NCI-H146 treated with DMSO at 0.1 percent for 48 hours (cell line): Measurements from ENCODE around the gene TPGS2.
"Not testable (repeated sequence)": the region's sequence is repeated elsewhere in the genome, so short reads cannot be mapped to it uniquely, and the experiment has no call there.

Source experiments
- DNase-seq: peaks from one replicate; lab custom pipeline; 2025; ENCODE audit not compliant: unreplicated experiment; lab: John Stamatoyannopoulos, UW

Gene TPGS2

GRCh38 chr18:36777566-36777965 is 51.2 kb downstream of the TPGS2 start:
- DNase-seq: no peak

DNA sequence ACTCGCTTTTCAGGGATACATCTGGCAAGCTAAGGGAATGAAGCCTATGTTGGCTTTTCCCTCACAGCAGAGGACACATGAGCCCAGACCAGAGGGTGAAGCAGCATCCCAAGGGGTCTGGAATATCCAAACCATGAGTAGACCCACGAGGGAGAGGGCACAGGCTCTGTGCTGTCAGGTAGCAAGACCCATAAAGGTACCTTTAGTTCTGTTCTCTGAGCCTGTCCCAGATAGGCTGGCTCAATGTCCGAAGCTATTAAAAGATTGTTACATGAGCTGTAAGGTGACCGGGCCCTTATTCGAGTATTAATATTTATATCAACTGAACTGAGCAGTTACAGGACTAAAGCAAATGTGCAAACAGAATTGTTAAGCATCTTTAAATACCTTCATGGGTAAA is 52.2 kb downstream of the TPGS2 start:
- no peak for DNase-seq

DNA sequence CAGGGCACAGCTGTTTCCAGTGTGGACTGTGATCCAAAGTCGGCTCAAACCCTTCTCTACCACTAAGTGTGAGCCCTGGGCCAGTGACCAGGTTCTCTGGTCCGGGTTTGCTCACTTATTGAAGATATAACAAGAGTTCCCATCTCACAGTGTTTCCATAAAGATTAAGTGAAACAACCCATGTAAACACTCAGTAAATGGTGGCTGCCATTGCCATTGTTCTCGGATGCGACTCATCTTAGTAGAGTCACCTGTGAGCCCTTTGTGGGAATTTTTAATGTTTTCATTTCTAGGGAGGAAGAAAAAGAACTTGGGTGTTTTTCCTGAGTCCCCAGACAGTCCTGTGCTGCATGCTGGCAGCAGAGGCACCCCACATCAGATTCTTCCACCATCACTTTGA is 53.4 kb downstream of the TPGS2 start:
- no peak for DNase-seq

- DNase-seq: no peak
Measured at GRCh38 chr18:36772241-36772723, 56.5 kb downstream of the TPGS2 start.

DNA sequence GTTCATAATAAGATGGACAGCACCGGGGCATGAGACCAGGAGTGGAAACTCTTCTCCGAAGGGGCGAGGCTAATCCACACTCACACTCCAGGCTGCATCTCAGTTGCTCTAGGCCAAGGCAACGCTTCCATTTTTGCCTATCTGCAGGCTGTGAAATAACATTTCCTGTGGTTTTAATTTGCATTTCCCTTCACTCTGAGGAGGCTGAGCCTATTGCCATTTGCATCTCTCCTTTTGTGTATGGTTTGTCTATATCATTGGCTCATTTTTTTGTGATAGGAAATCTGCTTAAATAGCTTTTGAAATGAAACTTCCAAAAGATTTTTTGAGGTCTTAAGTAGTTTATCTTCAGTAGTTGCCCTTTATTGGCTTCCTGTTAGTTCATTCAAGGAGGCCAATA is 57.6 kb downstream of the TPGS2 start:
- no peak for DNase-seq

DNA sequence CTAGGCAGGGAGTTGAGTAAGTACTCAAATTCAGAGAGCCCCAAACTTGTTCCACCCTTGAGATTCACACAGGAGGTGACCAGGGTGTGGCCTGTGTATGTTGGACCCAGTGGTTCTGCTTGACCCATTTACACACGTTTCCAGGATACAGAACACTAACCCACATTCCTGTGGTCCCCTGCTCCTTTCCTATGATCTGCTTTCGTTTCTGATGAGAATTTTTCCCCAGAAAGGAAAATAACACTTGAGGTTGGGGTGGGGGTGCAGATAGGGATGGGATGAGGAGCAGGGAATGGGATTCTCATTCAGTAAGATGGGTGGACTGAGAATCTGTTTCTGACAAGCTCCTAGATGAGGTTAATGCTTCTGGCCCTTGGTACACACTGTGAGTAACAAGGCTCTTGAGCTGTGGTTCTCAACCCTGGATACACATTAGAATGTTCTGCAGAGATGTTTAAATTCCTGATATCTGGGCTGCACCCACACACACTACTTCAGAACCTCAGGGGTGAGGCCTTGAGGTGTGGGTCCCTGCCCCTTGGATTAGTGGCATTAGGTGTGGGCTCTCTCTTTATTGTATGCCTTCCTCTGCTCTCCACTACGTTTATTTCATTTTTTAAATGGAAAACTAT is 58.4 kb downstream of the TPGS2 start:
- no peak for DNase-seq

DNA sequence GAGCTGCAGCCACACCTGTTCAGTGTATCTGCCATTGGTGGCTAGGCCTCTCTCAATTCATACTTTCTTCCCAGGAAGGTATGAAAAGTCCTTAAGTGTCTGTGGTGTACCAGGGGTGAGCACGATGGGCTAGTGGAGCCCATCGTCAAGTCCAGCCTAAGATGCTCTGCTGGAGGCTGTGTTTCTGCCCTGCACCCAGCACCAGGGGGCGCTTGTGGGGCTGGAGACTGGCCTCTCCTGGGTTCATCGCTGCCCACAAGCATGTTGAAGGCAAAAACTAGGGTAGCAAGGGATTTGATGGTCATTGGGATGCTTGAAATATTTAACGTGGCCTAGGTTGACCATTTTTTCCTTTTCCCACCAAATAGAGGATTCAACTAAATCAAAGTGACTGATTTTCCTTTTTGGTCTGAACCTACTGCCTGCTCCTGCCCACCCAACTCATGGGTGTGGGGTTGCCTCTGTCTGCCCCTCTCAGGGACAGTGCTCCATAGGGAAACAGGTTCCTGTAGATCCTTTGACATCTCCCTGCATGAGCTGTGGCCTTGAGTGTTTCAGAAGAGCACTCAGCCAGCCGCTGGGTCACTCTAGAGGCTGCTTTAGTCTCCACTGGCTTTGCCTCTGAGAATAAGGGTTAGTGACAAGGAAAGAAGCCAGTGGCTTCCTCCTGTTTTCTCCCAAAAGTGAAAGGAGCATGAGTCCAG is 59.0 kb downstream of the TPGS2 start:
- DNase-seq: no peak

GRCh38 chr18:36769172-36769571 is 59.6 kb downstream of the TPGS2 start:
- no peak for DNase-seq

DNA sequence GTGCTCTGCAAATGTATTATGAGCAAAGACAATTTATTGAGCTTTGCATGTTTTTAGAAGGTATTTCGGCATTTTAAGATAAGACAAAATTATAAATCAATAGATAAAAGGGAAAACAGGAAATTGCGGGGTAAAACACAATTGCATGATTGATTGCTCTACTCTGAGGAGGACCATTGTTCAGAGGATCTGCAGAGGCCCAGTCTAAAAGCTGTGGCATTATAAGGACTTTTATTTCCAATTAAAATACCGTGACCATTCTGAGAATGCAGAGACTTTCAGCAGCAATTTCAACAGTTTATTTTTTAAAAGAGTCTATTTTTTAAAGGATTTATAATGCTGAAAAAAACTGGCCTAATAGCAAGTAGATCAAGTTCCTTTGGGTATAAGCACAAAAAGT is 62.0 kb downstream of the TPGS2 start:
- DNase-seq: no peak

- not testable (repeated sequence) for DNase-seq
Measured at GRCh38 chr18:36762965-36763364, 65.8 kb downstream of the TPGS2 start.

DNA sequence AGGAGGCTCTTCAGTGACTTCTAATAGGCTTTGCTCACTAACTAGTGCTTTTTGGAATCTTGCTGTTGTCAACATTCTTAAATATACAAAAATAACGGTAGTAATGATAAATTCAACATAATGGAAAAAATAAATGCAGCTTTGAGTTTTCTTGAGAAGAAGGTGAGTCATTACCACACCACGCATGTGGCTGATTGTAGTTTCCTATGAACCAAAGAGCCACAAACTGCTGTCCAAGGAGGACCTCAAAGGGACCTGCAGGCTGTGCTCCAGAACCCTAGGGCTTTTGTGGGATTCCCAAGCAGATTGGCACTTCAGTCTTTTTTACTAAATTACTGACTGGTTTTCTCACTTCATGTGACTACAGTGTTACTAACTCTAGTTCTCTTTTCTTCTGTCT is 66.7 kb downstream of the TPGS2 start:
- no peak for DNase-seq

- DNase-seq: no peak
Measured at GRCh38 chr18:36761186-36761698, 67.6 kb downstream of the TPGS2 start.

DNA sequence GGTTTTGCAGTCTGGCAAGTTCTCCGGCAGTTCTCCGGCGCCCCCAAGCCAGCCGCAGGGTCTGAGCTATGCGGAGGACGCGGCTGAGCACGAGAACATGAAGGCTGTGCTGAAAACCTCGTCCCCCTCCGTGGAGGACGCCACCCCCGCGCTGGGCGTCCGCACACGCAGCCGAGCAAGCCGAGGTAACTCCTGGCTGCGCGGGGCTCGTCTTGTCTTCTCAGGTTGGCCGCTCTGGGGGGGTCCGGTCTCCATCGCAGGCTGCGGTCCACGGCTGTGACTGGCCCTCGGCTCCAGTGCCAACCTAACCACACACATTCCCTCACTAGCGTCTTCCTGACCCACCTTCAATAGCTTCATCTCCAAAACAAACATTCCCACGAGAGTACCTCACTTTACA is 68.2 kb downstream of the TPGS2 start:
- no peak for DNase-seq

- DNase-seq: no peak
Measured at GRCh38 chr18:36759167-36759776, 69.5 kb downstream of the TPGS2 start.

DNA sequence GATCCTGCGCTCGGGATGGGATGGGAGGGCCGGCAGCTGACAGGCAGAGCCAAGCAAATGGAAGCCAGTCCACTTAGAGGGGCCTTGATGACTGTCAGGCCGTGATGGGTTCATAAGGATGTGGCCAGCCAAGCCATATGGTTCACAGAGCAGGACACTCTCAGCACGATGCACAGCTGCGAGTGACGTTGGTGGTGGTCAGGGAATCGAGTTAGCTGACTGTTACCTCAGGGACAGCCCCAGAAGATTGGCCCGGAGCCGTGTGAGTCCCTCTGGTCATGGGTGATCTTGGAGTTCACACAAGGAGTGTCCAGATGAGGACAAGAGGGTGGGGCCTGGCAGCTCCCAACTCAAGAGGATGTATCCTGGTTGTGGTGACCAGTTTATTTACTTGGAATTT is 70.2 kb downstream of the TPGS2 start:
- no peak for DNase-seq

DNA sequence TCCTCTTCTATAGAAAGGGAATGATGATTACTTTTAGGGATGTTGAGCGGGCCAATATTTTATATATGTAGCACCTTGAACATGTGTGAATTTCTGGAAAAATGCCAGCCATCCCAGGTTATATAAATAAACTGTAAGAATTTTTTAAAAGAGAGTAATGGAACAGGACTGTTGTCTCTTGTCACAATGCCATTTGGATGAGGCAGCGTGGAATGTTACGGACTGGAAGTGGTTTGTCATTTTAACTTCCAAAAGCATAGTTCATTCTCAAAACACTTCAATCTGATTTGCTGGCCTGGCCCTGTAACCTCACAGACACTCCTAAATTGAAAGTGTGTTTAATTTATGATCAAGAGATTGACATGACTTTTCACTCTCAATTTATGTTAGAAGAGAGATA is 70.8 kb downstream of the TPGS2 start:
- no peak for DNase-seq

GRCh38 chr18:36757081-36757480 is 71.7 kb downstream of the TPGS2 start:
- peak; percentile 37 for DNase-seq

- DNase-seq: no peak
Measured at GRCh38 chr18:36756242-36756641, 72.6 kb downstream of the TPGS2 start.

GRCh38 chr18:36752929-36753865 is 75.6 kb downstream of the TPGS2 start:
- DNase-seq: no peak

- DNase-seq: no peak
Measured at GRCh38 chr18:36745219-36745975, 83.4 kb downstream of the TPGS2 start.
